OCI-LY7 (cell line): ENCODE results near the gene ZNF536.

Experiments used
- CTCF ChIP-seq: fragments of 200-600 bp; sonication (generic); conservative IDR thresholded peaks from 2 replicates; pipeline ENCODE4 v1.5.1; 2014; ENCODE audit warnings: mild to moderate bottlenecking, antibody characterized with exemption, low read length, moderate library complexity, mixed read lengths
- EZH2phosphoT487 ChIP-seq: fragments of 200-600 bp; sonication (generic); IDR thresholded peaks from 2 replicates; pipeline ENCODE4 v1.6.1; 2018; ENCODE audit warnings: low read depth, borderline replicate concordance, mild to moderate bottlenecking, mixed run types, antibody characterized with exemption, low read length, moderate library complexity, mixed read lengths

GRCh38 chr19:30516531-30516930 is 144.3 kb downstream of the ZNF536 start:
- no peak for TF ChIP-seq CTCF
- TF ChIP-seq EZH2phosphoT487, result no peak
